H9 (cell line): ENCODE measurements around the gene CDH4. TPM values are rescaled to one million over a fixed set of nuclear protein-coding genes. Genes with fewer than 3 reads are reported as not detected.

ENCODE experiments used
- DNase-seq: peaks from one replicate; pipeline ENCODE4 v3.0.0-alpha.2; 2017
- H2AFZ ChIP-seq: one replicate; pipeline ENCODE4 v1.6.1; 2013; ENCODE audit warnings: mild to moderate bottlenecking, low read length, control low read depth, moderate library complexity
- H2AK5ac ChIP-seq: 2 replicates; pipeline ENCODE4 v1.6.1; 2013; ENCODE audit warnings: low read length, control low read depth, mixed read lengths; ENCODE audit not compliant: insufficient read length
- H2BK120ac ChIP-seq: one replicate; pipeline ENCODE4 v1.6.1; 2013; ENCODE audit warnings: low read depth, mild to moderate bottlenecking, low read length, control low read depth, inconsistent platforms; ENCODE audit not compliant: poor library complexity, severe bottlenecking
- H2BK12ac ChIP-seq: 2 replicates; pipeline ENCODE4 v1.6.1; 2013; ENCODE audit warnings: low read length, control low read depth, mixed read lengths, low read depth; ENCODE audit not compliant: insufficient read length
- H2BK15ac ChIP-seq: 2 replicates; pipeline ENCODE4 v1.6.1; 2013; ENCODE audit warnings: low read depth, low read length, control low read depth
- H2BK20ac ChIP-seq: one replicate; pipeline ENCODE4 v1.6.1; 2013; ENCODE audit warnings: low read depth, mild to moderate bottlenecking, low read length, control low read depth, inconsistent platforms; ENCODE audit not compliant: poor library complexity, severe bottlenecking
- H2BK5ac ChIP-seq: 2 replicates; pipeline ENCODE4 v1.6.1; 2013; ENCODE audit warnings: low read length, control low read depth, mixed read lengths; ENCODE audit not compliant: insufficient read length
- H3K14ac ChIP-seq: 2 replicates; pipeline ENCODE4 v1.6.1; 2013; ENCODE audit warnings: low read length, control low read depth; ENCODE audit not compliant: insufficient read depth
- H3K18ac ChIP-seq: 2 replicates; pipeline ENCODE4 v1.6.1; 2013; ENCODE audit warnings: low read depth, mild to moderate bottlenecking, mixed read lengths, low read length, control low read depth; ENCODE audit not compliant: insufficient read length
- H3K23ac ChIP-seq: 2 replicates; pipeline ENCODE4 v1.6.1; 2013; ENCODE audit warnings: low read length, control low read depth, mixed read lengths, low read depth; ENCODE audit not compliant: insufficient read length
- H3K23me2 ChIP-seq: 2 replicates; pipeline ENCODE4 v1.6.1; 2013; ENCODE audit warnings: low read depth, mild to moderate bottlenecking, mixed read lengths, low read length, control low read depth; ENCODE audit not compliant: insufficient read length, poor library complexity, severe bottlenecking
- H3K27ac ChIP-seq: 2 replicates; pipeline ENCODE4 v1.5.1; 2013; ENCODE audit warnings: low read length, control low read depth, mixed read lengths, low read depth; ENCODE audit not compliant: insufficient read length
- H3K27me3 ChIP-seq: 2 replicates; pipeline ENCODE4 v1.6.1; 2013; ENCODE audit warnings: low read length, control low read depth, inconsistent platforms; ENCODE audit not compliant: insufficient read depth
- H3K4ac ChIP-seq: 2 replicates; pipeline ENCODE4 v1.6.1; 2013; ENCODE audit warnings: low read depth, mild to moderate bottlenecking, control low read depth, inconsistent platforms, low read length, moderate library complexity
- H3K4me1 ChIP-seq: 2 replicates; pipeline ENCODE4 v1.6.1; 2013; ENCODE audit warnings: low read length, control low read depth, inconsistent platforms; ENCODE audit not compliant: insufficient read depth
- H3K4me2 ChIP-seq: 2 replicates; pipeline ENCODE4 v1.6.1; 2013; ENCODE audit warnings: low read length, control low read depth, mixed read lengths; ENCODE audit not compliant: insufficient read length, insufficient read depth
- H3K56ac ChIP-seq: 2 replicates; pipeline ENCODE4 v1.6.1; 2013; ENCODE audit warnings: low read depth, mild to moderate bottlenecking, mixed read lengths, low read length, control low read depth; ENCODE audit not compliant: insufficient read length
- H3K79me1 ChIP-seq: 2 replicates; pipeline ENCODE4 v1.6.1; 2013; ENCODE audit warnings: low read depth, mild to moderate bottlenecking, moderate library complexity, low read length, control low read depth, inconsistent platforms; ENCODE audit not compliant: insufficient read depth, poor library complexity, severe bottlenecking
- H3K79me2 ChIP-seq: 2 replicates; pipeline ENCODE4 v1.6.1; 2013; ENCODE audit warnings: low read length, control low read depth, inconsistent platforms; ENCODE audit not compliant: insufficient read depth
- H3K9ac ChIP-seq: 2 replicates; pipeline ENCODE4 v1.6.1; 2013; ENCODE audit warnings: low read length, control low read depth, mixed read lengths; ENCODE audit not compliant: insufficient read length; ENCODE audit errors: extremely low read depth
- H3K9me3 ChIP-seq: one replicate; pipeline ENCODE4 v1.6.1; 2013; ENCODE audit warnings: low read depth, low read length, inconsistent platforms; ENCODE audit not compliant: control insufficient read depth
- H3T11ph ChIP-seq: one replicate; pipeline ENCODE4 v1.6.1; 2013; ENCODE audit warnings: mild to moderate bottlenecking, low read length, control low read depth, inconsistent platforms
- H4K20me1 ChIP-seq: one replicate; pipeline ENCODE4 v1.6.1; 2013; ENCODE audit not compliant: control insufficient read depth, insufficient read length, insufficient read depth
- H4K5ac ChIP-seq: 2 replicates; pipeline ENCODE4 v1.6.1; 2013; ENCODE audit warnings: low read depth, mild to moderate bottlenecking, mixed read lengths, low read length, control low read depth; ENCODE audit not compliant: insufficient read length
- H4K8ac ChIP-seq: replicated peaks from 2 replicates; pipeline ENCODE4 v1.6.1; 2013; ENCODE audit warnings: low read length, control low read depth, mixed read lengths, low read depth; ENCODE audit not compliant: insufficient read length
- H4K91ac ChIP-seq: 2 replicates; pipeline ENCODE4 v1.6.1; 2013; ENCODE audit warnings: low read depth, mild to moderate bottlenecking, moderate library complexity, mixed read lengths, low read length, control low read depth; ENCODE audit not compliant: insufficient read length
- H3K27ac Mint-ChIP-seq, 3 experiments: 2 replicates in 2 of 3; 3 replicates in 1 of 3; pipeline ENCODE4 v1.8.0; 2020 to 2021; ENCODE audit warnings: mixed read lengths in 3 of 3, mild to moderate bottlenecking in 1 of 3, moderate library complexity in 1 of 3
- H3K27me3 Mint-ChIP-seq: 2 replicates; pipeline ENCODE4 v1.8.0; 2021; ENCODE audit warnings: low read depth, mild to moderate bottlenecking, moderate library complexity, mixed read lengths
- H3K36me3 Mint-ChIP-seq, 3 experiments: 2 replicates in 2 of 3; 3 replicates in 1 of 3; pipeline ENCODE4 v1.8.0; 2020 to 2021; ENCODE audit warnings: low read depth in 3 of 3, mixed read lengths in 3 of 3; ENCODE audit not compliant: insufficient read depth in 1 of 3
- H3K4me1 Mint-ChIP-seq, 2 experiments: 2 replicates each; pipeline ENCODE4 v1.8.0; 2020; ENCODE audit warnings: mixed read lengths in 2 of 2
- H3K4me3 Mint-ChIP-seq, 2 experiments: 2 replicates in 1 of 2; 3 replicates in 1 of 2; pipeline ENCODE4 v1.8.0; 2020 to 2021; ENCODE audit warnings: mild to moderate bottlenecking in 2 of 2, mixed read lengths in 2 of 2, moderate library complexity in 1 of 2
- H3K9me3 Mint-ChIP-seq, 2 experiments: 2 replicates in 1 of 2; 3 replicates in 1 of 2; pipeline ENCODE4 v1.8.0; 2020; ENCODE audit warnings: mild to moderate bottlenecking in 2 of 2, mixed read lengths in 2 of 2, moderate library complexity in 1 of 2
- CTCF ChIP-seq: fragments of 200-600 bp; sonication (generic); conservative IDR thresholded peaks from 3 replicates; pipeline ENCODE4 v1.8.0; 2021; ENCODE audit warnings: antibody characterized with exemption, mild to moderate bottlenecking
- WGBS: extraction: QIAGEN DNeasy Blood & Tissue Kit; methylation state at CpG from one replicate; pipeline ENCODE4 v1.1.7; 2013; ENCODE audit warnings: missing lambda C conversion rate, low lambda C conversion rate, mixed read lengths; ENCODE audit not compliant: insufficient read length; ENCODE audit errors: extremely low coverage; 5-methylcytosine and 5-hydroxymethylcytosine counted together
- total RNA-seq: library from RNA; stranded (reverse); gene quantifications from 2 replicates; pipeline ENCODE4 v1.2.1, GENCODE V29; 2021

The CDH4 gene
- total RNA-seq, 1 experiment from 2014 or later, result 3.0 TPM

GRCh38 chr20:61486198-61486597 lies 234.1 kb downstream of the CDH4 start:
- Histone ChIP-seq H2BK20ac (no peak overlapping the region), H3K23me2 (no peaks in the 10 kb centered on the region), H3K4me2 (no peak overlapping the region), H4K91ac (no peak overlapping the region), H3K27me3 (peaks cover 2% of the 10 kb centered on the region; the same call in 1 of the 2 replicates), H3K23ac (no peak overlapping the region), H3K9me3 (no peaks in the 10 kb centered on the region), H3K56ac (no peak overlapping the region), H2BK5ac (no peak overlapping the region), H2BK12ac (no peak overlapping the region), H2BK120ac (no peak overlapping the region), H4K20me1 (peaks cover 3% of the 10 kb centered on the region), H4K5ac (no peak overlapping the region), H2AK5ac (no peak overlapping the region), H3K14ac (no peak overlapping the region), H4K8ac (no peak overlapping the region), H3K9ac (no peak overlapping the region), H3K18ac (no peak overlapping the region), H3K27ac (no peak overlapping the region), H2AFZ (no peak overlapping the region), H3K4me1 (no peaks in the 10 kb centered on the region), H3K79me2 (no peaks in the 10 kb centered on the region), H3K4ac (no peak overlapping the region), H3T11ph (no peak overlapping the region), H2BK15ac (no peak overlapping the region), H3K79me1 (no peaks in the 10 kb centered on the region)
- Mint-ChIP-seq H3K4me1 (peaks cover 14 to 16% of the 10 kb centered on the region in 2 experiments), H3K27me3 (peaks cover 27% of the 10 kb centered on the region), H3K36me3 (no peaks in the 10 kb centered on the region; a peak in 1 of 7 replicates), H3K4me3 (no peak overlapping the region), H3K27ac (no peak overlapping the region), H3K9me3 (no peaks in the 10 kb centered on the region)
- DNase-seq, result peak; percentile 8
- WGBS, result no CpG with 5 or more reads among the region's 6 CpGs
- no peak for TF ChIP-seq CTCF
